Vagina (tissue), 2 donors: ENCODE results near the gene AP1S1.

ENCODE experiments used
- CTCF ChIP-seq, 3 experiments: fragments of 450-650 bp in 2 of 3; fragments of 200-600 bp in 1 of 3; sonication (generic) in 1 of 3; IDR thresholded peaks; one replicate each; pipeline ENCODE4 v1.5.1; 2017 to 2019; ENCODE audit warnings: antibody characterized with exemption in 3 of 3, mild to moderate bottlenecking in 2 of 3, moderate library complexity in 2 of 3
- POLR2A ChIP-seq, 2 donors: fragments of 450-650 bp; IDR thresholded peaks; one replicate each; pipeline ENCODE4 v1.6.1; 2017; ENCODE audit warnings: antibody characterized with exemption in 2 of 2, mild to moderate bottlenecking in 2 of 2, moderate library complexity in 2 of 2

- TF ChIP-seq POLR2A (IDR thresholded peaks at IDR 0.05), result no peak
- TF ChIP-seq CTCF (IDR thresholded peaks at IDR 0.05), result no peak
Observed at GRCh38 chr7:101155303-101155702, 1.0 kb downstream of the AP1S1 start.
